ENCODE data around the gene HAVCR2. TPM values are rescaled to one million over a fixed set of nuclear protein-coding genes. Genes with fewer than 3 reads are reported as not detected.
A peak's percentile ranks its signal among the peaks of the same experiment; 100 is the strongest.
"Not testable (repeated sequence)": the region's sequence is repeated elsewhere in the genome, so short reads cannot be mapped to it uniquely, and the experiment has no call there.

HAVCR2 gene
- total and polyA plus RNA-seq, 2 of the 13 experiments (the other 11 are each of a cell fraction or from before 2014, with no cell fraction given): 0.07 to 0.16 TPM

GRCh38 chr5:157057459-157058370 lies 51.1 kb downstream of the HAVCR2 start (continued):
- no peak for TF ChIP-seq ZNF160 (CRISPR knock-in tag; IDR thresholded peaks at IDR 0.05)
- no peak for TF ChIP-seq RFXANK (CRISPR knock-in tag; IDR thresholded peaks at IDR 0.05)
- no peak for TF ChIP-seq MAZ (IDR thresholded peaks at IDR 0.05; ENCODE audit: borderline replicate concordance, low read depth, low read length)
- TF ChIP-seq MAZ (CRISPR knock-in tag; IDR thresholded peaks at IDR 0.05; ENCODE audit: low read depth): no peak
- TF ChIP-seq SKIL (CRISPR knock-in tag; IDR thresholded peaks at IDR 0.05; ENCODE audit: borderline replicate concordance): no peak
- TF ChIP-seq RFX3 (CRISPR knock-in tag; IDR thresholded peaks at IDR 0.05): no peak
- peak; percentile 18 for TF ChIP-seq HNRNPK (IDR thresholded peaks at IDR 0.05; ENCODE audit: low read depth, low read length, poor library complexity, severe bottlenecking)
- no peak for TF ChIP-seq MAFF (IDR thresholded peaks at IDR 0.05; ENCODE audit: low read depth, low read length)

GRCh38 chr5:157056848-157057247 lies 52.0 kb downstream of the HAVCR2 start:
- in situ Hi-C loops (cut with HindIII; ENCODE audit: extremely low pct_ligation_motif_present, low pct_unique_long_range_greater_than_20kb); H3K79me2 ChIP-seq (ENCODE audit: insufficient read depth, low read length); H3K9me3 ChIP-seq (ENCODE audit: low read length); H3K9ac ChIP-seq (ENCODE audit: insufficient read depth, low read depth, low read length); H3K27me3 ChIP-seq (ENCODE audit: control insufficient read depth in 1 of 2, insufficient read depth in 2 of 2, low read length in 2 of 2); H3K4me3 ChIP-seq (replicated peaks in 1 of 3; ENCODE audit: insufficient read depth in 1 of 3, low read depth in 2 of 3, low read length in 3 of 3); H3K4me2 ChIP-seq (ENCODE audit: low read depth, low read length); CTCF ChIA-PET (ENCODE audit: low intra/inter-chr PET ratio, low total read pairs); DNase-seq (ENCODE audit: low spot score); ATAC-seq; POLR2A ChIA-PET; H3K27ac ChIP-seq (ENCODE audit: extremely low read length, insufficient read depth, low read length); H2AFZ ChIP-seq (ENCODE audit: low read length); FAIRE-seq; H3K36me3 ChIP-seq (replicated peaks in 1 of 2; ENCODE audit: control insufficient read depth in 1 of 2, insufficient read depth in 2 of 2, low read length in 2 of 2); BruUV-seq (replicated peaks); H4K20me1 ChIP-seq (ENCODE audit: insufficient read depth, low read length): not testable (repeated sequence)
- H3K4me1 ChIP-seq (ENCODE audit: insufficient read depth, low read length): peaks cover 72% of the 10 kb centered on the region
- intact Hi-C loops (cut with micrococcal nuclease; ENCODE audit: unreplicated experiment): loop anchor here (5.0 kb wide), 1 partner anchor 85 kb away; the partner anchor contains the start of gene MED7
- 85% methylated on average over 6 of the region's 6 CpGs for WGBS (ENCODE audit: low lambda C conversion rate)
- peak; percentile 47 for TF ChIP-seq FOSL2 (CRISPR knock-in tag; IDR thresholded peaks at IDR 0.05)

All from HepG2 (cell line).